CD4-positive, alpha-beta T cell treated with Interleukin-4 for 4 hours (primary cell): ENCODE results near the gene BID.
"Not testable (repeated sequence)": the region's sequence is repeated elsewhere in the genome, so short reads cannot be mapped to it uniquely, and the experiment has no call there.

Experiments
- DNase-seq: peaks from one replicate; pipeline ENCODE4 v3.0.0-alpha.2; 2020

Gene BID

DNA sequence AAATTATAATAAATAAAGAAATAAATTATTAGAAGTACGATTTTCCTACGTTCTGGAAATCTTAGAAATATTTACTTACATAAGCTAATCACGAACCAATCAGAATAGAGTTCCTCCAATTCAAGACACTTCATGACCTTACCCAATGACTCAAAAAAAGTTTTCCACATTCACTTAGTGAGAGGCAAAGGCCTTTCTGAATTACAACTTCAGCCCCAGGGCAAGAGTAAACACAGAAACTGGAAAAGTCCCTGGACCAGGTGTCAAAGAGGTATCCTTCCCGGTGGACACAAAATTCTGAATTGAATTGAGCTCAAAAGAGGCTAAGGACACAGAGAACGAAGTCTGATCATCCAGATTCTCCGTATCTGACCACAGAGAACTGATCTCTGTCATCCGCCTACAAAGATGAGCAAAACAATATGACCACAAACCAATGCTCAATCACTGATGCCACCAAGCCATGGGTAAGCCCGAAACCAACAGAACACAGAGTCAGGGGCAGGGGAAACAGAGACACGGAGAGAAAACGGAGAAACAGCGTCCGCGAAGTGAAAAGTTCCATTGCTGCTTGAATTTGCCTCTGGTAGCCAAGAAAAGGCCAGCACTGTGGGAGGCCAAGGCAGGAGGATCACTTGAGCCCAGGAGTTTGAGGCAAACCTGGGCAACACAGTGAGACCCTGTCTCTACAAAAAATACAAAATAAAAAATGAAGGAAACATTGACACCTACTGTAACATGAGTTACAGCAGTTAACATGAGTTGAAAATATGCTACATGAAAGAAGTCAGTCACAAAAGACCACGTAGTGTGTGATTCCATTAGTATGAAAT is 6.8 kb downstream of the BID start:
- peak; percentile 74 for DNase-seq

DNA sequence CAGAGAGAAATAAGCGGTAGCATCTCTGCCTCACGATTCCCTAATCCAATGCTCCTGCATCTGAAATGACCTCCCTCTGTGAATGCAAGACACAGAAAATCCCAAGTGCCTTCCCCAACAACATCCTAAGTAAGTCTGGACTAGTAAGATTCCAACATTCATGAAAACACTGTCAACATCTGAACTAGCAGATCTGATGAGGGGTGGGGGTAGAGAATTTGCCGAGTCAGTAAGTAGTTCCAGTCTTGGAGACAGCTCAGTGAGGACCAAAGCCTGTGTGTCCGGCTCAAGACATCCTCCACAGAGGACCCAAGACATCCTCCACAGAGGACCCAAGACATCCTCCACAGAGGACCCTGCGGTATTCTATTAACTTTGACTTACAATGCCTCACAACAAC is 9.4 kb downstream of the BID start:
- not testable (repeated sequence) for DNase-seq

DNA sequence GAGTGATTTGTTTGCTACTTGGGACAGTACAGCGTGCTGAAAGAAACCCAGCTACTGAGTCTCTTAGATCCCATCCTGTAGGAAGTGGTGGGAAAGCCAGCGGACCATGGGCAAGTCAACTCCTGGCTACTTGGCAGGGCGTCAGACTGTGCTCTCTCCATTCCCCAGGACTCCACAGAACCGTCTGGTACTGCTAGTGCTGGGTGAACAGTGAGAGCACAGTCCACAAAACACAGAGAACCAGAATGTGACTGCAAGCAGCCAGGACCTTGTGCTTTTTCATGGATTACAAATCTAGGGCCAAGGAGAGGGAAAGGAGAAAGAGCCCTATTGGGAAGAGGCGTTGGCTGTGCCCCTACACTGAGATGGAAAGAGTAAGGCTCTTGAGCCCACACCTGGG is 10.2 kb downstream of the BID start:
- no peak for DNase-seq

DNA sequence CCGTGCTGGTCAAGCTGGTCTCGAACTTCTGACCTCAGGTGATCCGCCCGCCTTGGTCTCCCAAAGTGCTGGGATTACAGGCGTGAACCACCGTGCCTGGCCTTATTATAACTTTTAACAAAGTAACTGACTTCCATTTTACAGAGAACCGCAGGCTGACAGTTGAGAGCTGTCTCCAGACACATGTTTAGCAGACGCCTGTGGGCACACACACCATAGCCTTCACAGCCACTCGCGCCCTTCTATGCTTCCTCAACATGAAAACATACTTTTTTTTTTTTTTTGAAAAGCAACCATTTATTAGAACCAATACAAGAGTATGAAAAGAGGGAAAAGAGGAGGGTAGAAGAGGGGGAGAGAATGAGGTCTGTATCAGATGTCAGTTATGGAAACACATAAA is 10.8 kb downstream of the BID start:
- DNase-seq: not testable (repeated sequence)

DNA sequence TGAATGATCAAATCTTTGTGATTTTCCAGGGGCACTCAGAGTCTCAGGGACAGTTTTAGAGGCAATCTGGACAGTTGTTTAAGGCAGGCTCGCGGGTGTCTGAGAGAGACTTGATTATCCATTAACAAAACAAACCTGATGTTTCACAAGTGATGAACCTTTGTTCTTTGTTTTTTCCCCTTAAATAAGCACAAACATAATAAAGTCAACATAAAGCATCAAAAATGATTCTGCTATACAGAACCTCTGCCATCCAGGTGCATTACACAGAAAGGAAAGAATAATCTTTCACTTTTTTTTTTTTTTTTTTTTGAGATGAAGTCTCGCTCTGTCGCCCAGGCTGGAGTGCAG is 13.2 kb downstream of the BID start:
- DNase-seq: no peak

DNA sequence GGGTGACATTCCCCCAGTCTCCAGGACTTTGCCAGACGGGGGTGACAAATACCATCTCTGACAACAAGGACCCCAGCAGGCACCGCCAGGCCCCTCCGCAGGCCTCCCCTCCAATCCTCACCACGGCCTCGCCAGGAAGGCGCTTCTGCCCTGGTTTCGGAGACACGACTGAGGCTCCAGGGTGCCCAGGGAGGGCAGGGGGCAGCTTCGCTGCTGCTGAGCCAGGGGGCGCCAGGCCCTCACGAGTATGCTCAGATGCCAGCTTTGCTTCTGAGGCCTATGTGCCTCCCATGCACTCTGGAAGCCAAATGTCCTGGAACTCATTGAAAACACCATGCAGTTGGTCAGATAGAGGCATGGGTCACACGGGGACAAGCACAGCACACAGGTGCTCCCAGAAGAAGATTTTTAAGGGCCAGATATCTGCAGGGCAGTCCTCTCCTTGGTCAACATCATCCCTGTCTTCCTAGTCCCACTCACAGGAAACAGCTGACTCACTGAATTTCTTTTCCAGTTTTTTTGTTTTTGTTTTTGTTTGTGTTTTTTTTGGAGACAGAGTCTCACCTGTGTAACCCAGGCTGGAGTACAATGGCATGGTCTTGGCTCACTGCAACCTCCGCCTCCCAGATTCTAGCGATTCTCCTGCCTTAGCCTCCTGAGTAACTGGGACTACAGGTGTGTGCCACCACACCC is 19.9 kb downstream of the BID start:
- no peak for DNase-seq

DNA sequence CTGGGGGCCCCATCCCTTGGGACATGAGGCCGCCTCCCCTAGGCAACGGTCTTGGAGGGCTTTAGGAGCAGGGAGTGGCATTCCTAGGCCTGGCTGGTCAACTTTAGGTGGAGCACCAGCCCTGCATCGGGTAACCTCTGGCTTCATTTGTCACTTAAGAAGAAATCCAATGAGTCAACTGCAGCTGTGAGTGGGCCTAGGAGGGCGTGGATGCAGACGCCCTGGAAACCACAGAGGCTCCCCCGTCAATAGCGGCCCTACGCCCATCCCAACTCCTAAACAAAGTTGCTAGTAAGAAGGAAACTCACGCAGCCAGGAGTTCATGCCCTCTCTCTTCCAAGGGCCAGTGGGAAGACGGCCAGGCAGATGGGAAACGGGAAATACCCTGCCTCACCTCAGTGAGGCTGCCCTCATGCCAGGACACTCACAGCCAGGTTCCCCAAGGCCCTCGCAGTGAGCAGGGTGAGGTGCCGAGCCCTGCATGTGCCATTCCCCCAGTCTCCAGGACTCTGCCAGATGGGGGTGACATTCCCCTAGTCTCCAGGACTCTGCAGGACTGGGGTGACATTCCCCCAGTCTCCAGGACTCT is 20.8 kb downstream of the BID start:
- no peak for DNase-seq

DNA sequence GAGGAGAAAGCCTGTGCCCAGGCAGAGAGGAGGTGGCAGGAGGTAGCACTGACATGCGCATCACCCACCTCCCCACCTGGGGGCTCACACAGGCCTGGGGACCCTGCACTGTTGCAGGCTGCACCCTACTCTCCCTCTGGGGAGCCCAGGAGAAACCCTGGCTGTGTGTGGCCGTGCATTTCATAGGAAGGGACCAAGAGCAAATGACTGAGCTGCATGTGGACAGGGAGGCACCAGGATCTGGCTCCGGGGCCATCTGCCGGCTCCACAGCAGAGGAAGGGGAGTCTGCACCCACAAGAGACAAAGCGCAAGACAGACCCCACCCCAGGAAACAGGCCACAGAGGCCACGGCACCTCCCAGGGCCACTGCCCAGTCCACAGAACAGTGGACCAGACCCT is 22.7 kb downstream of the BID start:
- no peak for DNase-seq

DNA sequence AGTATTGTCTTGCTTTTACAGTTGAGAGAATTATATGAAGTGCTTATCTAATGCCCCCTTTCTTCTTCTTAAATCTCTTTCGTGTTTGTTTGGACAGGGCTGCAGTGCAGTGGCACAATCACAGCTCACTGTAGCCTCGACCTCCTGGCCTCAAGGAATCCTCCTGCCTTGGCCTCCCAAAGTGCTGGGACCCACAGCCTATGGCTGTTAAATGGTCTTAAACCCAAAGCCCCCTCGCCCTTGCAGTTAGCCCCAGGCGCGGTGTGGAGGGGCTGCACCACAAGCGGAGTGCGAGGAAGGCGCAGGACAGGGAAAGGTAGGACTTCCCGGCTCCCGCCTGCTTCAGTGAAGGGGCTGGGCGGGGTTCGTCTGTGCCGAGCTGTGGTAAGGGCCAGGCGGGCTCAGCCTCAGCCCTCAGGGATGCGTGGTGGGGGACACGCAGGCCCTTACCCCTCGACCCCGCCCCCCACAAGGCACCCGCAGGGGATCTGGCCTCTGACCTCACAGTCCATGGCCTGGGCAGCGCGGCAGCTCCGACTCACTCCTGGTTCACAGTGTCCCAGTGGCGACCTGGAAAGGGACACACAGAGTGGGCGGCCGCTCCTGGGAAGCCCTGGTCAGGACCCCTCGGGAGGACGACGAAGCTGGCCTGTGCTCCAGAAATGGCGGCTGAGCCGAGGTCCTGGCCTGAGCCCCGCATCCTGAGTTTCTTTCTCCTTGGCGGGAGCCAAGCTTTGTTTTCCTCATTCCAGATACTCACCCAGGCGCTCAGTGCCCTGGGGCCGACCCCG is 24.5 kb downstream of the BID start:
- DNase-seq: no peak

DNA sequence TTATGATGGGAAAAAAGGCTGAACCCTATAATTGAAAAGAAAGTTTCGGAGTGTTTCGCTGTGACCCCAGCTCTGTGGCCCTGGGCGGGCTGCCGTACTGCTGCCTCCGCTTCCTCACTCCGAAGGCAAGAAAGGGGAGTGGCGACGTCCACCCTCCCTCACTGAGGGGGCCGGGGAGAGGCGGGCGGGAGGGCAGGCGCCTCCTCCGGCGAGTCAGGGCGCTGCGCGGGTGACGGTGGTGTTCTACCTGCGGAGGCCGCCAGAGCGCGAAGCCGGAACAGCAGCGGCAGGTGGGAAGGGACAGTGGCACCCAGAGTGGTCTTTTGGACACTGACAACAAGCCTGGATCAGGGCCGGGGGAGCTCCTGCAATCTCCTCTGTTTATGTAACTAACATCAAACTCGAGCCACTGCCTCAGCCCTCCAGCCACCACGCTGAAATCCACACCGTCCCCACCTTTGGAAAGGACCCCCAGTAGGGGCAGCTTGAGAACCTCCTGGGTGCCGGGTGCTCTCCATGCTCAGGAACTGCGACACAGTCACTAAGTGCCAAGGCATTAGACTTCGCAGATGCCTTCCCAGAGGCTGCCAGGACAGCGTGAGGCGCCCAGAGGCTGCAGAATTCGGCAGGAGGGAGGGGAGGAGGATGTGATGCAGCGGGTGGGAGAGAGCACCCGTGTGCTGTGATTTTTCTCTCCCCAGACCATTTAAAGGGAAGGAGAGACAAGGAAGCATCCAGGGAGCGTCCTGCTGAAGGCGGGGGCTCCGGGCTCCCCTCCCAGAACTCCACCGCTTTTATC is 25.5 kb downstream of the BID start:
- DNase-seq: no peak

DNA sequence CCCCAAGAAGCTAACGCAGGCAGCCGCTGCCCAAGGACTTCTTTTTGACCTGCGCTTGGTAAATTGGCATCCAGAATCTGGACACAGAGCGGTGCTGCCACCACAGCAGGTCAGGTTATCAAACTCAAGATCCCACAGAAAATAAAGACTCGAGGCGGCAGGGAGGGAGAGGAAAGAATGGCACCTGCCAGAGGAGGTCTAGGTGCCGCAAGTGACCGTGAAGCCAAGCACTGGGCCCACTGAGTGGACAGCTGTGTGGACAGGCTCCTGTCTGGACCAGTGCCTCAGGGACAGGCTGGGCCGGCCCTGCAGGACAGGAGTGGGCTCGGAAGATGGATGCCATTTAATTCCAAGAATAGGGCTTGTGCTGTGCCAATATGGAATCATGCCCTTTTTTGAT is 27.4 kb downstream of the BID start:
- no peak for DNase-seq

DNA sequence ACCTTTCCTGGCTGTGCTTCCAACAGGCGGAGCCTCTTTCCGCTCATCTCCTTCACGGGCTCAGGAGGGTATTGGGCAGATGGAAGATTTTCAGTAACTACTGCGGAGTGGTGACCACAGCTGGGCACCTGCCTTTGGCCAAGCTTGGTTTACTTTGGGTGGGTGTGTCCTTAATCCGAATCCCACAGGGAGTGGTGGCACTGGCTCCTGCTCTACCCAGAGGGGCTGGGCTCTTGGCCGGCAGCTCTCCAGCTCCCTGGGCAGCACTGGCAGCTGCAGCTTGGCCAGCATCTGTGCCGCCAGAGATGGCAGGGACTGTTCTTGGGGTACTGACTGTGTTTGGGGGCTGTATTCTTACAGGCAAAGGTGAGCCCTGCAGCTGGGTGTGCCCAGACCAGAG is 29.8 kb downstream of the BID start:
- DNase-seq: no peak

DNA sequence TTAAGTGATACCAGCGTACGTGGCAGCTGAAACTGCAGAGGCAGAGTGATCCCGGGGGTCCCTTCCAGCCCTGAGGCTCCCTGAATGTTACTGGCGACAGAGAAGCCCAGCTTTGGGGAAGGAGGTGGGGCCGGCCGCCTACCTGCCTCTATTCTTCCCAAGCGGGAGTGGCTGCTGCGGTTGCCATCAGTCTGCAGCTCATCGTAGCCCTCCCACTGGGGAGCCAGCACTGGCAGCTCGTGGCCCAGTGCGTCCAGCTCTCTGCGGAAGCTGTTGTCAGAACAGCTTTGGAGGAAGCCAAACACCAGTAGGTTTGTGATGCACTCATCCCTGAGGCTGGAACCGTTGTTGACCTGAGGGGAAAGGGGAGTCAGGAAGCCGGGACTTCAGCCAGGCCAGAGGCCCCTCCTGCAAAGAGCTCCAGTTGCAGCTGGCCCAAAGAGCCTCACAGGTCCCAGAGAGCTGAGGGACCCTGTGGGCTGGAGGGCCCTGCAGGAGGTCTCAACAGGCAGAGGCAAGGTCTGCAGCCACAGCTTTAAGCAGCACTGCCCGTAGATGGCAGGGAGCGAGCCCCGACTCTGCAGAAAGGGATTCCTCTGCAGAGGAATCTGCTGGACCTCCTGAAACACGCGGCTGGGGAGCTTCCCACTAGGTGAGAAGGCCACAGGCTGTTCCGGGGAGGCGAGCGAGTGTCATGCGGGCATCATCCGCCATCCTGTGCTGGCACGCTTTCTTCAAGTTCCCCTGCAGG is 30.4 kb downstream of the BID start:
- DNase-seq: no peak

DNA sequence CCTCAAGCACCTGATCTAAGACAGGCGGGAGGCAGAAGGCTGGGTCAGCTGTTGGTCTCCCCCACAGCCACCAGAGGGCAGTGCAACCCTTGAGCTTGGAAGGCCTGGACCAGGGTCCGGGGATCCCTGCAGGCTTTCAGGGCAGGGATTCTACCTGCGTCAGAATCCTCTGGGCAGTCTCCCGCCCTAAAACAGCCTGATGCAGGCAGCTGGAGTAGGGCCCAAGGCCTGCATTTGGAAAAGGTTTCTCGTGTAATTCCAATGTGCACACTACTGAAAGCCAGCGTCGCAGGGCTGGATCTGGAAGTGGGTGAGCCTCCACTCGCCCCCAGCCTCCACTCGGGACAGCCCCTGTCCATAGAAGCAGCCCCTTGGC is 31.8 kb downstream of the BID start:
- DNase-seq: peak; percentile 50

DNA sequence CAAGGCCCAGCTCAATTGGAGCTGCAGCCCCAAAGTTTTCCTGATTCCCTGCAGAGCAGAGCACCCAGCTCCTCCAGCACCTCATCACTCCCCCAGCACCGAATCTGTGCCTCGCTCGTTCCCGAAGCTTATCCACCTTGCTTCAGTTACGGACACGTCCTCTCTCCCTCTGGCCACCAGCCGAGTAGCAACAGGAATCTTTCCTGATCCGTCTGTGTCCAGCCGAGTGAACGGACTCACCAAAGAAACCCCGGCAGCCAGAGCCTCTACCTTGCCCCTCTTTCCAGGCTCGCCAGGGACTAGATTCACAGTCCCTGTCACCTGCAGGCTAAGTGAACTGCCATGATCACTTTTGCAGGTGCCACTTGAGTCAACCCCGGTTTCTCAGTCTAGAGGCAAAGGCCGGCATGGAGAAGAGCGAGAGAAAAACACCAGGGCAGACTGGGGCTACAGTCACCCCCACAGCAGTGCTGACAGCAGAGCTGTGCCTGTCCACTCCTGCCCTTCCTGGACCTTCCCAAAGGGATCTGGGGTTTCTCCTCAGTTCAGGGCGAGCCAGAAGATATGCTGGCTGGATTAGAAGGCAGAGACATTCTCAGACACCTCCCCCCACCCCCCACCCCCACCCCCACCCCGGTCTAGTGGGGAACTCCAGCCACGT is 32.3 kb downstream of the BID start:
- DNase-seq: no peak

DNA sequence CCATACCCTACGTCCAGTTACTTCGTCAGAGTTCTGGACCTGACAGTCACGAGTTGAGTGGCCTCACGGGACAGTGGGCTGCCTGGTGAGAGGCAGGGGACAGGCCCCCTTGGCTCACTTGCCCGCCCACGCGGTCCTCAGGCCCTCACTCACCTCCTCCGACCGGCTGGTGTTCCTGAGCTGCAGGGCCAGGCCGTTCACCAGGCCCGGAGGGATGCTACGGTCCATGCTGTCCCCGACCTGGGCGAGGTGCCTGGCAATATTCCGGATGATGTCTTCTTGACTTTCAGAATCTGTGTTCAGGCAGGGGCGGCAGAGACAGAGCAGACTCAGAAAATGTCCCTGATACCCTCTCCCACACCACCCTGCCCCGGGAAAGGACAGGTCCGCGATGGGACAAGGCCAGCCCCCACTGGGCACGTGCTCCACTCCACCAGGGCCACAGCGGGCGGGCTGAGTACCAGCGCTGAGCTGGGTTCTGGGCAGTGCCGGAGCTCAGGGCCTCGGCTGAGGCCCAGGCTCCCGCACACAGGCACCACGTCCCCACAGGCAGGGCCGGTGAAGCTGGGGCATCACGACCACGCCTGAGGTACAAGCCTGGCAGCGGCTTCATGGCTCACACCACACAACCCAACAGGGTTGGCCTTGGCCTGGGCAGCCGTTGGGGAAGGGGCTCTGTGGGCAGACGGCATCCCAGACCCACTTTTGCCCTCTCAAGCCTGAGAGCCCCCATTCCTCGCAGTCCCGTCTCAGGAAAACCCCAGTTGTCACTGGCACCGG is 34.9 kb downstream of the BID start:
- DNase-seq: no peak

DNA sequence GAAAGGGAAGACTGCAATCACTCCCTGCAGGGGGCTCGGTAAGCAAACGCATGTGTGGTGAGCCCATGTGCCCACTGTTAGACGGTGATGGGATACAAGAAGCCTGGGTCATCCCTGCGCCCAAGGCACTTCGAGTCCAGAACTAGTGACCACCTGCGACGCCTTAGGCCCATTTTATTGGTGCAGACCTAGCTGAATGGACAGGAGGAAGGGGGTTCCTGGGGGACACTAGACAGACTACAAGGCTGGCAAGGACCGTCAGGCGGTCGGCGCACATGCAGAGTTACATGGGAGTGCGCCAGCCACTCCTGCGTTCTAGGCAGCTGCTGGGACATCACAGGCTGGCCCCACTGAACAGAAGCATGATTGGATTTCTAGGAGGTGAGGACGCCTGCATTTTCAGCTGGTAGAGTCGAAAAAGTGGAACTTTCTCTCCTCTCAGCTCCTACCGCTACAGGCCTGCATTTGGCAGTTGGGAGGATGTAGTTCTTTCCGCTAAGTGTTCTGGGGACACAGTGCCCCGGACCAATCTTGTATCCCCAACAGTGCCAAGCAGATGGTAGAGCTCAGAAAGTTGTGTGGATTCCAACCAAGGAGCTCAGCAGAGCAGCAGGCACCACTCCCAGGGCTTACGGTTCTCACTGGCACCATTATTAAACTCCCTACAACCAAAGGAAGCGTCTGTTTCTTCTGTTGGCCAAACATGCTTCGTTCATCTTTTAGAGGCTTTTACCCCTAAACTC is 35.7 kb downstream of the BID start:
- no peak for DNase-seq

DNA sequence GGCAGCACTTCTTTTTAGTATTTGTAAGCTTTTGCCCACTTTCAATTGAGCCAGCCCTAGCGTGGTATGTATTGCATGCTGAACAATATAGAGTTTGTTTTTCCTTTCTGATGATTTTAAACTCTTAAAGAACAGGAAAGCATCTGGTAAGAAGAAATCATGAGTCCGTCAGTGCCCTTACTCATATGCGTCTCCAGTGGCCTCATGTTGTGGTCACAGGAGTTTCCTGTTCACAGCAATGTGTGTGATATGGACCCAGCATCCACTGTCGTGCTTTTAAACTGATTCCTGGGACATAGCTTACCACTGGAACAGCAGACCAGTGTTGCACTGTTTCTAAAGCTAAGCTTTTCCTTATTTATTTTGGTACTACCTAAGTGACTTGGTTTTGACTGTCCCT is 40.1 kb downstream of the BID start:
- DNase-seq: no peak

DNA sequence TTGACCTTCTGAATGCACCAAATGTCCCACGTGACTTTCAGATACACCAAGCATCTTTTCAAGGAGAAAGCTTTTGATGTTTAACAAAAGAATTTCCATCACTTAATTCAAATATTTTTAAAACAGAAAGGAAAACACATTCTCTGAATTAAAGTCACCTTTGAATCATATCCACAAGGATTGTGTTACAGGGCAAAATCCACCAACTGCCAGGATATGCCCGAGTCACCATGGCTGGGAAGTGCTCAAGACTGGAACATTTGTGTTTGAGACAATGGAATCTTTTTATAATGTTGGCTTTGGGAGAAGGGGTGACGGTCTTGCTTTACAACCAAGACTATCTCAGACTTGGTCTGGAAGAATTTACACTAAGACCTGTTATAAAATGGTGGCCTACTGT is 40.8 kb downstream of the BID start:
- no peak for DNase-seq
